HEK293 (cell line): ENCODE measurements around the gene MRPL43.

Experiments
- AEBP2 ChIP-seq: fragments of 450-650 bp; formaldehyde crosslinking; IDR thresholded peaks from 2 replicates; pipeline ENCODE4 v1.5.1; 2016; ENCODE audit warnings: missing biosample characterization, missing genetic modification characterization, borderline replicate concordance
- BCL11B ChIP-seq: fragments of 450-650 bp; formaldehyde crosslinking; IDR thresholded peaks from 2 replicates; pipeline ENCODE4 v1.5.1; 2016; ENCODE audit warnings: low read depth, missing biosample characterization, missing genetic modification characterization
- BCL6B ChIP-seq: fragments of 450-650 bp; formaldehyde crosslinking; IDR thresholded peaks from 2 replicates; pipeline ENCODE4 v1.5.1; 2017; ENCODE audit warnings: missing biosample characterization, missing genetic modification characterization
- GLI4 ChIP-seq: fragments of 450-650 bp; formaldehyde crosslinking; IDR thresholded peaks from 2 replicates; pipeline ENCODE4 v1.5.1; 2016; ENCODE audit warnings: missing biosample characterization, missing genetic modification characterization
- HIC1 ChIP-seq: fragments of 450-650 bp; formaldehyde crosslinking; IDR thresholded peaks from 2 replicates; pipeline ENCODE4 v1.5.1; 2016; ENCODE audit warnings: missing biosample characterization, missing genetic modification characterization
- IKZF3 ChIP-seq: fragments of 450-650 bp; IDR thresholded peaks from 2 replicates; pipeline ENCODE4 v1.5.0; 2018; ENCODE audit warnings: missing biosample characterization, mild to moderate bottlenecking, missing genetic modification characterization, moderate library complexity
- OVOL3 ChIP-seq: fragments of 450-650 bp; formaldehyde crosslinking; IDR thresholded peaks from 2 replicates; pipeline ENCODE4 v1.5.1; 2016; ENCODE audit warnings: missing biosample characterization, missing genetic modification characterization
- REPIN1 ChIP-seq: fragments of 450-650 bp; formaldehyde crosslinking; IDR thresholded peaks from 2 replicates; pipeline ENCODE4 v1.5.1; 2017; ENCODE audit warnings: missing biosample characterization, missing genetic modification characterization, low read depth
- SETDB1 ChIP-seq: IDR thresholded peaks from one replicate; pipeline ENCODE4 v1.6.1; 2017; ENCODE audit warnings: mild to moderate bottlenecking, low read length, moderate library complexity, mixed read lengths; ENCODE audit not compliant: insufficient read length
- ZBTB17 ChIP-seq: fragments of 450-650 bp; formaldehyde crosslinking; IDR thresholded peaks from 2 replicates; pipeline ENCODE4 v1.5.1; 2016; ENCODE audit warnings: missing biosample characterization, missing genetic modification characterization
- ZEB2 ChIP-seq: fragments of 450-650 bp; formaldehyde crosslinking; IDR thresholded peaks from 2 replicates; pipeline ENCODE4 v1.5.1; 2016; ENCODE audit warnings: missing biosample characterization, missing genetic modification characterization
- ZFP3 ChIP-seq: fragments of 450-650 bp; formaldehyde crosslinking; IDR thresholded peaks from 2 replicates; pipeline ENCODE4 v1.5.1; 2016; ENCODE audit warnings: low read depth, missing biosample characterization, missing genetic modification characterization
- ZNF112 ChIP-seq: fragments of 450-650 bp; formaldehyde crosslinking; IDR thresholded peaks from 2 replicates; pipeline ENCODE4 v1.5.0; 2017; ENCODE audit warnings: missing biosample characterization, missing genetic modification characterization
- ZNF138 ChIP-seq: fragments of 450-650 bp; formaldehyde crosslinking; IDR thresholded peaks from 2 replicates; pipeline ENCODE4 v1.5.1; 2016; ENCODE audit warnings: missing biosample characterization, missing genetic modification characterization, borderline replicate concordance
- ZNF146 ChIP-seq: fragments of 450-650 bp; formaldehyde crosslinking; IDR thresholded peaks from 2 replicates; pipeline ENCODE4 v1.5.1; 2016; ENCODE audit warnings: missing biosample characterization, missing genetic modification characterization
- ZNF155 ChIP-seq: fragments of 450-650 bp; formaldehyde crosslinking; IDR thresholded peaks from 2 replicates; pipeline ENCODE4 v1.5.1; 2016; ENCODE audit warnings: missing biosample characterization, missing genetic modification characterization
- ZNF16 ChIP-seq: fragments of 450-650 bp; formaldehyde crosslinking; IDR thresholded peaks from 2 replicates; pipeline ENCODE4 v1.5.1; 2016; ENCODE audit warnings: low read depth, missing biosample characterization, missing genetic modification characterization
- ZNF239 ChIP-seq: fragments of 450-650 bp; formaldehyde crosslinking; IDR thresholded peaks from 2 replicates; pipeline ENCODE4 v1.5.1; 2016; ENCODE audit warnings: missing biosample characterization, missing genetic modification characterization
- ZNF292 ChIP-seq: fragments of 450-650 bp; formaldehyde crosslinking; IDR thresholded peaks from 2 replicates; pipeline ENCODE4 v1.5.1; 2016; ENCODE audit warnings: low read depth, missing biosample characterization, missing genetic modification characterization, borderline replicate concordance
- ZNF324 ChIP-seq: fragments of 450-650 bp; formaldehyde crosslinking; IDR thresholded peaks from 2 replicates; pipeline ENCODE4 v1.5.1; 2016; ENCODE audit warnings: missing biosample characterization, missing genetic modification characterization
- ZNF37A ChIP-seq: fragments of 450-650 bp; IDR thresholded peaks from 2 replicates; pipeline ENCODE4 v1.5.1; 2018; ENCODE audit warnings: missing biosample characterization, missing genetic modification characterization
- ZNF391 ChIP-seq: fragments of 450-650 bp; formaldehyde crosslinking; IDR thresholded peaks from 2 replicates; pipeline ENCODE4 v1.5.1; 2016; ENCODE audit warnings: low read depth, missing biosample characterization, missing genetic modification characterization, borderline replicate concordance
- ZNF404 ChIP-seq: fragments of 450-650 bp; formaldehyde crosslinking; IDR thresholded peaks from 2 replicates; pipeline ENCODE4 v1.5.1; 2017; ENCODE audit warnings: missing biosample characterization, missing genetic modification characterization
- ZNF48 ChIP-seq: fragments of 450-650 bp; formaldehyde crosslinking; IDR thresholded peaks from 2 replicates; pipeline ENCODE4 v1.5.1; 2016; ENCODE audit warnings: missing biosample characterization, missing genetic modification characterization
- ZNF596 ChIP-seq: fragments of 450-650 bp; IDR thresholded peaks from 2 replicates; pipeline ENCODE4 v1.5.0; 2018; ENCODE audit warnings: missing biosample characterization, mild to moderate bottlenecking, missing genetic modification characterization, moderate library complexity
- ZNF624 ChIP-seq: fragments of 450-650 bp; formaldehyde crosslinking; IDR thresholded peaks from 2 replicates; pipeline ENCODE4 v1.5.1; 2017; ENCODE audit warnings: missing biosample characterization, missing genetic modification characterization
- ZNF654 ChIP-seq: fragments of 450-650 bp; formaldehyde crosslinking; IDR thresholded peaks from 2 replicates; pipeline ENCODE4 v1.5.1; 2016; ENCODE audit warnings: low read depth, missing biosample characterization, missing genetic modification characterization
- ZNF707 ChIP-seq: fragments of 450-650 bp; formaldehyde crosslinking; IDR thresholded peaks from 2 replicates; pipeline ENCODE4 v1.5.1; 2016; ENCODE audit warnings: missing biosample characterization, missing genetic modification characterization
- ZNF830 ChIP-seq: fragments of 450-650 bp; IDR thresholded peaks from 2 replicates; pipeline ENCODE4 v1.5.0; 2018; ENCODE audit warnings: missing biosample characterization, missing genetic modification characterization, low read depth, mild to moderate bottlenecking, moderate library complexity
- TF ChIP-seq, protein P1 (sequence below): fragments of 450-650 bp; formaldehyde crosslinking; IDR thresholded peaks from 2 replicates; pipeline ENCODE4 v1.5.1; 2016; ENCODE audit warnings: missing biosample characterization, missing genetic modification characterization
- TF ChIP-seq, protein P2 (sequence below): fragments of 450-650 bp; formaldehyde crosslinking; IDR thresholded peaks from 2 replicates; pipeline ENCODE4 v1.5.1; 2017; ENCODE audit warnings: missing biosample characterization, missing genetic modification characterization
- TF ChIP-seq, protein P3 (sequence below): fragments of 450-650 bp; formaldehyde crosslinking; IDR thresholded peaks from 2 replicates; pipeline ENCODE4 v1.5.1; 2016; ENCODE audit warnings: missing biosample characterization, missing genetic modification characterization

MRPL43 gene

DNA sequence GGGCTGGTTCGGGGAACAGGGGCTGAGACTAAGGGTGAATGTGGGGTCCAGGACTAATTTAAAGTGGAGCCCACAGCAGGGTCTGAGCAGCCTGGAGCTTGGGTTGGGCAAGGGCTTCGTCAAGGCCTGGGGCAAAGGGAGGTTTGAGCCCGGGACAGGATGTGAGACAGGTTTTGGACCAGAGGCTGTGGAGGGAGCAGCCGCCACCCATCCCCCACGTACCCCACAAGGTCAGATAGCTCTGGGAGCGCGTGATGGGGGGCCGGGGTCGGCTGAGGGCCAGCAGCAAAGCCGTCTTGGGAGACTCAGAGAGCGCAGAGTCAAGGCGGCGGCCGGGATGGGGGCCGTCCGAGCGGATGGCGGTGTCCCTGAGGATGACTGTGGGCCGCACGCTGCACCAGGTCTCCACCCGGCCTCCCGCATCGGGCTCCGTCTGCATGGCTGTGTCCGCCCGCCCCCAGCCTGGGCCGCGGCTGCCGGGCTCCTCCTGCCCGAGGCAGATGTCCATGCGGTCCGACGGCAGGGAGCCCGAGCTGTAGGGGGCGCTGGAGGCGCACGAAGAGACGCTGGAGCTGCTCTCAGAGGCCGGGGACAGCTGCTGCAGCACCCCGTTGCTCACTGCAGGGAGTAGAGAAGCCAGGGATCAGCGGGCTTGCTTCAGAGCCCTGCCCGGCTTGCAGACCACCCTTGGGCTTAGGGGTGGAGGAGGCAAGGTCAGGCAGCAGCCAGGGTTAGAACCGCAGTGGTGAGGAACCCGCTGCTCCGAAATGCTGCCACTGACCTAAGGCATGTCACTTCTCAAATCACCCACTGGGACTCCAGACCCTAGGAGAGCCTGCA, 31.5 kb upstream of the MRPL43 start (continued):
- TF ChIP-seq IKZF3 (tag by site-specific recombination): peak; percentile 32; the same call in 1 of the 2 replicates
- TF ChIP-seq SETDB1: no peak
- no peak for TF ChIP-seq ZNF707 (tag by site-specific recombination)
- no peak; the same call in 1 of the 2 replicates for TF ChIP-seq ZNF324 (tag by site-specific recombination)
- TF ChIP-seq ZNF654 (tag by site-specific recombination): peak; percentile 71
- no peak for TF ChIP-seq ZNF155 (tag by site-specific recombination)
- no peak for TF ChIP-seq BCL6B
- TF ChIP-seq ZFP3 (tag by site-specific recombination): no peak
- TF ChIP-seq ZNF596: no peak; the same call in 1 of the 2 replicates
- TF ChIP-seq, protein P1, sequence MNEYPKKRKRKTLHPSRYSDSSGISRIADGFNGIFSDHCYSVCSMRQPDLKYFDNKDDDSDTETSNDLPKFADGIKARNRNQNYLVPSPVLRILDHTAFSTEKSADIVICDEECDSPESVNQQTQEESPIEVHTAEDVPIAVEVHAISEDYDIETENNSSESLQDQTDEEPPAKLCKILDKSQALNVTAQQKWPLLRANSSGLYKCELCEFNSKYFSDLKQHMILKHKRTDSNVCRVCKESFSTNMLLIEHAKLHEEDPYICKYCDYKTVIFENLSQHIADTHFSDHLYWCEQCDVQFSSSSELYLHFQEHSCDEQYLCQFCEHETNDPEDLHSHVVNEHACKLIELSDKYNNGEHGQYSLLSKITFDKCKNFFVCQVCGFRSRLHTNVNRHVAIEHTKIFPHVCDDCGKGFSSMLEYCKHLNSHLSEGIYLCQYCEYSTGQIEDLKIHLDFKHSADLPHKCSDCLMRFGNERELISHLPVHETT: no peak
- no peak for TF ChIP-seq GLI4 (tag by site-specific recombination)
- TF ChIP-seq ZNF404 (tag by site-specific recombination): no peak
- no peak for TF ChIP-seq ZNF138 (tag by site-specific recombination)
- TF ChIP-seq ZNF830 (tag by site-specific recombination): no peak
- TF ChIP-seq HIC1: no peak
- TF ChIP-seq REPIN1 (tag by site-specific recombination): no peak
- 0 out of 2 replicates have a peak, but pooled peaks have one; percentile 45 for TF ChIP-seq BCL11B
- TF ChIP-seq, protein P2, sequence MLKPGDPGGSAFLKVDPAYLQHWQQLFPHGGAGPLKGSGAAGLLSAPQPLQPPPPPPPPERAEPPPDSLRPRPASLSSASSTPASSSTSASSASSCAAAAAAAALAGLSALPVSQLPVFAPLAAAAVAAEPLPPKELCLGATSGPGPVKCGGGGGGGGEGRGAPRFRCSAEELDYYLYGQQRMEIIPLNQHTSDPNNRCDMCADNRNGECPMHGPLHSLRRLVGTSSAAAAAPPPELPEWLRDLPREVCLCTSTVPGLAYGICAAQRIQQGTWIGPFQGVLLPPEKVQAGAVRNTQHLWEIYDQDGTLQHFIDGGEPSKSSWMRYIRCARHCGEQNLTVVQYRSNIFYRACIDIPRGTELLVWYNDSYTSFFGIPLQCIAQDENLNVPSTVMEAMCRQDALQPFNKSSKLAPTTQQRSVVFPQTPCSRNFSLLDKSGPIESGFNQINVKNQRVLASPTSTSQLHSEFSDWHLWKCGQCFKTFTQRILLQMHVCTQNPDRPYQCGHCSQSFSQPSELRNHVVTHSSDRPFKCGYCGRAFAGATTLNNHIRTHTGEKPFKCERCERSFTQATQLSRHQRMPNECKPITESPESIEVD (tag by site-specific recombination): no peak
- TF ChIP-seq ZNF391 (tag by site-specific recombination): no peak
- no peak for TF ChIP-seq ZEB2 (tag by site-specific recombination)
- TF ChIP-seq, protein P3, sequence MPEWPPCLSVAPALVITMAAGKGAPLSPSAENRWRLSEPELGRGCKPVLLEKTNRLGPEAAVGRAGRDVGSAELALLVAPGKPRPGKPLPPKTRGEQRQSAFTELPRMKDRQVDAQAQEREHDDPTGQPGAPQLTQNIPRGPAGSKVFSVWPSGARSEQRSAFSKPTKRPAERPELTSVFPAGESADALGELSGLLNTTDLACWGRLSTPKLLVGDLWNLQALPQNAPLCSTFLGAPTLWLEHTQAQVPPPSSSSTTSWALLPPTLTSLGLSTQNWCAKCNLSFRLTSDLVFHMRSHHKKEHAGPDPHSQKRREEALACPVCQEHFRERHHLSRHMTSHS (tag by site-specific recombination): no peak
- no peak for TF ChIP-seq ZNF239 (tag by site-specific recombination)
- TF ChIP-seq OVOL3 (tag by site-specific recombination): no peak
- no peak for TF ChIP-seq ZNF112 (tag by site-specific recombination)
- TF ChIP-seq ZNF37A (tag by site-specific recombination): no peak
- TF ChIP-seq ZNF292 (tag by site-specific recombination): no peak
- TF ChIP-seq ZNF624: no peak
- TF ChIP-seq ZNF16 (tag by site-specific recombination): no peak
- TF ChIP-seq ZBTB17 (tag by site-specific recombination): peak; percentile 68; the same call in 1 of the 2 replicates
- no peak for TF ChIP-seq AEBP2
- no peak for TF ChIP-seq ZNF48
- no peak for TF ChIP-seq ZNF146 (tag by site-specific recombination)
